Gastroesophageal sphincter (tissue), 4 donors: ENCODE data around the gene PCNX3. TPM values are rescaled to one million over a fixed set of nuclear protein-coding genes. Genes with fewer than 3 reads are reported as not detected.

Experiments used
- ATAC-seq: fragments of 150-250 bp; one replicate; pipeline ENCODE4 v1.9.1; 2016; ENCODE audit warnings: mild to moderate bottlenecking, moderate library complexity
- H3K27ac ChIP-seq, 4 donors: fragments of 200-600 bp; sonication (generic) in 3 of 4; 1 replicate in 3 of 4; 2 replicates in 1 of 4; pipeline ENCODE4 v1.5.1; 2016 to 2019
- H3K27me3 ChIP-seq: fragments of 200-600 bp; sonication (generic); one replicate; pipeline ENCODE4 v1.5.1; 2019
- H3K36me3 ChIP-seq, 2 donors: fragments of 200-600 bp; sonication (generic); one replicate each; pipeline ENCODE4 v1.5.1; 2019; ENCODE audit warnings: control low read depth in 1 of 2
- H3K4me1 ChIP-seq, 3 donors: fragments of 200-600 bp; sonication (generic); 1 replicate in 2 of 3; 2 replicates in 1 of 3; pipeline ENCODE4 v1.5.1; 2016 to 2019; ENCODE audit warnings: control low read depth in 2 of 3
- H3K4me3 ChIP-seq, 2 donors: fragments of 200-600 bp; sonication (generic); one replicate each; pipeline ENCODE4 v1.5.1; 2019; ENCODE audit warnings: mild to moderate bottlenecking in 1 of 2, moderate library complexity in 1 of 2
- H3K9me3 ChIP-seq, 3 donors: fragments of 200-600 bp; sonication (generic); one replicate each; pipeline ENCODE4 v1.5.1; 2017 to 2019; ENCODE audit warnings: control low read depth in 2 of 3
- CTCF ChIP-seq, 4 experiments: fragments of 200-600 bp in 2 of 4; fragments of 450-650 bp in 2 of 4; sonication (generic) in 1 of 4; IDR thresholded peaks; one replicate each; pipeline ENCODE4 v1.5.1; 2017 to 2019; ENCODE audit warnings: antibody characterized with exemption in 4 of 4, mild to moderate bottlenecking in 2 of 4, moderate library complexity in 2 of 4
- EP300 ChIP-seq: sonication (generic); formaldehyde crosslinking; IDR thresholded peaks from one replicate; pipeline ENCODE4 v1.6.1; 2017; ENCODE audit warnings: antibody characterized with exemption, mild to moderate bottlenecking
- POLR2A ChIP-seq, 2 donors: fragments of 450-650 bp; IDR thresholded peaks; one replicate each; pipeline ENCODE4 v1.6.1; 2017; ENCODE audit warnings: antibody characterized with exemption in 2 of 2, mild to moderate bottlenecking in 2 of 2, moderate library complexity in 1 of 2
- POLR2AphosphoS5 ChIP-seq: sonication (generic); formaldehyde crosslinking; IDR thresholded peaks from one replicate; pipeline ENCODE4 v1.6.1; 2017; ENCODE audit warnings: antibody characterized with exemption
- WGBS, 2 donors: methylation state at CpG; one replicate each; pipeline ENCODE4 v1.1.5; 2018; ENCODE audit warnings: low coverage in 1 of 2; 5-methylcytosine and 5-hydroxymethylcytosine counted together
- total RNA-seq, 4 donors: library from RNA; depleted of rRNA; stranded (reverse); fragments of >200 nt; gene quantifications; one replicate each; pipeline ENCODE4 v1.1.0, GENCODE V29; 2016

Gene PCNX3
- total RNA-seq, 4 donors from 2014 or later: 15.9 to 40.1 (median 19.3) TPM

GRCh38 chr11:65643971-65644370, 28.4 kb downstream of the PCNX3 start:
- Histone ChIP-seq H3K27me3 (no peaks in the 10 kb centered on the region), H3K9me3 (no peaks in the 10 kb centered on the region), H3K27ac (no peak overlapping the region), H3K4me1 (peaks cover 0 to 60% (median 18%) of the 10 kb centered on the region in 3 donors), H3K36me3 (peaks cover 0 to 76% of the 10 kb centered on the region in 2 donors), H3K4me3 (no peak overlapping the region)
- no peak for ATAC-seq
- 49 to 86% methylated on average over 1 to 5 of the region's 6 CpGs for WGBS, 2 donors
- TF ChIP-seq EP300 (no peak), POLR2AphosphoS5 (no peak), POLR2A (IDR thresholded peaks at IDR 0.05) (no peak), CTCF (IDR thresholded peaks at IDR 0.05) (no peak)

- Histone ChIP-seq H3K27ac (no peak overlapping the region), H3K36me3 (peaks cover 0 to 85% of the 10 kb centered on the region in 2 donors), H3K9me3 (no peaks in the 10 kb centered on the region), H3K4me1 (peaks cover 0 to 58% (median 9%) of the 10 kb centered on the region in 3 donors), H3K4me3 (no peak overlapping the region), H3K27me3 (no peaks in the 10 kb centered on the region)
- TF ChIP-seq EP300: no peak
- no peak for TF ChIP-seq POLR2A (IDR thresholded peaks at IDR 0.05)
- TF ChIP-seq POLR2AphosphoS5: no peak
- no peak for TF ChIP-seq CTCF (IDR thresholded peaks at IDR 0.05)
- WGBS, 2 donors: 80% methylated on average over 1 of the region's 11 CpGs
- ATAC-seq: no peak
These were observed 29.3 kb downstream of the PCNX3 start for GRCh38 chr11:65644837-65645236.

GRCh38 chr11:65645710-65646109, 30.1 kb downstream of the PCNX3 start:
- Histone ChIP-seq H3K4me3 (no peak overlapping the region), H3K36me3 (peaks cover 0 to 91% of the 10 kb centered on the region in 2 donors), H3K9me3 (no peaks in the 10 kb centered on the region), H3K27me3 (no peaks in the 10 kb centered on the region), H3K27ac (peak overlapping the region in 2 of 4 donors; percentile 1 to 7), H3K4me1 (peaks cover 0 to 58% (median under 1%) of the 10 kb centered on the region in 3 donors)
- WGBS, 2 donors: 61% methylated on average over 6 of the region's 10 CpGs; no CpG with 5 or more reads in 1 of the 2 donors
- TF ChIP-seq EP300 (no peak), CTCF (IDR thresholded peaks at IDR 0.05) (no peak), POLR2AphosphoS5 (no peak), POLR2A (IDR thresholded peaks at IDR 0.05) (no peak)
- ATAC-seq: no peak

GRCh38 chr11:65646288-65646957, 30.8 kb downstream of the PCNX3 start:
- 100% methylated on average over 2 of the region's 68 CpGs; no CpG with 5 or more reads in 1 of the 2 donors for WGBS, 2 donors
- Histone ChIP-seq H3K36me3 (peaks cover 0 to 90% of the 10 kb centered on the region in 2 donors), H3K9me3 (no peaks in the 10 kb centered on the region), H3K27ac (peak overlapping the region in 2 of 4 donors; percentile 54 to 70), H3K4me3 (no peak overlapping the region), H3K27me3 (no peaks in the 10 kb centered on the region), H3K4me1 (peaks cover 0 to 58% (median 7%) of the 10 kb centered on the region in 3 donors)
- TF ChIP-seq CTCF (IDR thresholded peaks at IDR 0.05) (no peak), POLR2A (IDR thresholded peaks at IDR 0.05) (no peak), EP300 (no peak), POLR2AphosphoS5 (no peak)
- no peak for ATAC-seq
